ENCODE measurements around the gene RRAD.

- TF ChIP-seq CTCF (IDR thresholded peaks at IDR 0.05; ENCODE audit: borderline replicate concordance, extremely low read depth, low read length, poor library complexity, severe bottlenecking), result no peak
- no peak for TF ChIP-seq EZH2 (IDR thresholded peaks at IDR 0.05; ENCODE audit: borderline replicate concordance, low read depth, low read length, severe bottlenecking)
These were observed 36.6 kb upstream of the RRAD start for GRCh38 chr16:66961914-66962313.
